GM12878 (cell line): ENCODE results near the gene ACAP1.
"Not testable (repeated sequence)": the region's sequence is repeated elsewhere in the genome, so short reads cannot be mapped to it uniquely, and the experiment has no call there.

ENCODE experiments used
- CTCF ChIP-seq, 3 experiments: IDR thresholded peaks in 2 of 3; conservative IDR thresholded peaks in 1 of 3; 2 replicates each; pipeline ENCODE4 v1.5.1; 2011; ENCODE audit warnings: low read depth in 3 of 3, low read length in 3 of 3, mild to moderate bottlenecking in 3 of 3, control low read depth in 2 of 3, moderate library complexity in 2 of 3, inconsistent platforms in 1 of 3, mixed read lengths in 1 of 3; ENCODE audit not compliant: control insufficient read depth in 2 of 3, insufficient read depth in 1 of 3; ENCODE audit errors: extremely low read depth in 1 of 3
- FOXM1 ChIP-seq: IDR thresholded peaks from 2 replicates; pipeline ENCODE4 v1.6.1; 2012; ENCODE audit warnings: low read depth, mild to moderate bottlenecking, inconsistent platforms, low read length, moderate library complexity
- NFYB ChIP-seq: IDR thresholded peaks from 2 replicates; pipeline ENCODE4 v1.6.1; 2011; ENCODE audit warnings: low read depth, mild to moderate bottlenecking, low read length, improper control_type of control experiment, moderate library complexity; ENCODE audit not compliant: insufficient read depth
- POLR2A ChIP-seq: IDR thresholded peaks from 2 replicates; pipeline ENCODE4 v1.6.1; 2011; ENCODE audit warnings: low read depth, mild to moderate bottlenecking, low read length
- RFX5 ChIP-seq: IDR thresholded peaks from 2 replicates; pipeline ENCODE4 v1.6.1; 2011; ENCODE audit warnings: low read depth, low read length, improper control_type of control experiment
- TAF1 ChIP-seq: IDR thresholded peaks from 2 replicates; pipeline ENCODE4 v1.6.1; 2011; ENCODE audit warnings: mild to moderate bottlenecking, low read depth, low read length, borderline replicate concordance
- TF ChIP-seq, protein P1 (sequence below): IDR thresholded peaks from 2 replicates; pipeline ENCODE4 v1.6.1; 2011; ENCODE audit warnings: low read depth, mild to moderate bottlenecking, low read length, moderate library complexity, borderline replicate concordance; ENCODE audit errors: extremely low read depth

DNA sequence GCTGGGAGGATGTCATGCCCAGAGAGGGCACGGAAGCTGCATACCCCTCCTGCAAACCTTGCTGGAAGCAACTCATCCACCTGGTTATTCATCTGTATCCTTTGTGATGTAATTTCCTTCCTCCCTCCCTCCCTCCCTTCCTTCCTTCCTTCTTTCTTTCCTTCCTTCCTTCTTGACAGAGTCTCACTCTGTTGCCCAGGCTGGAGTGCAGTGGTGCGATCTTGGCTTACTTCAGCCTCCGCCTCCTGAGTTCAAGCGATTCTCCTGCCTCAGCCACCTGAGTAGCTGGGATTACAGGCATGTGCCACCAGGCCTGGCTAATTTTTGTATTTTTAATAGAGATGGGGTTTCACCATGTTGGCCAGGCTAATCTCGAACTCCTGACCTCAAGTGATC is 32.3 kb downstream of the ACAP1 start:
- not testable (repeated sequence) for TF ChIP-seq POLR2A; RFX5; NFYB; TAF1; CTCF (IDR thresholded peaks at IDR 0.05 in 2 of 3, conservative IDR thresholded peaks at IDR 0.05 in 1 of 3; ENCODE audit: control insufficient read depth in 2 of 3, extremely low read depth in 1 of 3, insufficient read depth in 1 of 3, low read depth in 3 of 3, low read length in 3 of 3); FOXM1
- TF ChIP-seq, protein P1, sequence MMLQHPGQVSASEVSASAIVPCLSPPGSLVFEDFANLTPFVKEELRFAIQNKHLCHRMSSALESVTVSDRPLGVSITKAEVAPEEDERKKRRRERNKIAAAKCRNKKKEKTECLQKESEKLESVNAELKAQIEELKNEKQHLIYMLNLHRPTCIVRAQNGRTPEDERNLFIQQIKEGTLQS: not testable (repeated sequence)
